Thoracic aorta (tissue), 2 donors: ENCODE measurements around the gene BICRAL. TPM values are rescaled to one million over a fixed set of nuclear protein-coding genes. Genes with fewer than 3 reads are reported as not detected.
A peak's percentile ranks its signal among the peaks of the same experiment; 100 is the strongest.

Source experiments
- ATAC-seq: fragments of 150-250 bp; one replicate; pipeline ENCODE4 v1.8.0; 2017; ENCODE audit warnings: low read depth; ENCODE audit not compliant: insufficient number of reproducible peaks, low FRiP score
- DNase-seq: peaks from one replicate; pipeline ENCODE4 v3.0.0-alpha.2; 2020; ENCODE audit warnings: low spot score
- H3K27ac ChIP-seq, 2 donors: fragments of 200-600 bp; sonication (generic); 1 replicate in 1 of 2; 2 replicates in 1 of 2; pipeline ENCODE4 v1.5.1; 2016; ENCODE audit warnings: mild to moderate bottlenecking in 2 of 2, moderate library complexity in 2 of 2
- H3K27me3 ChIP-seq: fragments of 200-600 bp; sonication (generic); replicated peaks from 2 replicates; pipeline ENCODE4 v1.6.0; 2016; ENCODE audit warnings: mild to moderate bottlenecking; ENCODE audit not compliant: insufficient read depth
- H3K36me3 ChIP-seq: fragments of 200-600 bp; sonication (generic); one replicate; pipeline ENCODE4 v1.5.1; 2016
- H3K4me1 ChIP-seq, 2 donors: fragments of 200-600 bp; sonication (generic); 1 replicate in 1 of 2; 2 replicates in 1 of 2; pipeline versions ENCODE4 v1.5.1 to v1.6.0; 2016; ENCODE audit warnings: low read depth in 2 of 2, mild to moderate bottlenecking in 1 of 2; ENCODE audit not compliant: control insufficient read depth in 1 of 2
- H3K4me3 ChIP-seq: fragments of 200-600 bp; sonication (generic); 2 replicates; pipeline ENCODE4 v1.5.1; 2016; ENCODE audit warnings: mild to moderate bottlenecking
- H3K9me3 ChIP-seq: fragments of 200-600 bp; sonication (generic); 2 replicates; pipeline ENCODE4 v1.5.1; 2016
- CTCF ChIP-seq: fragments of 200-600 bp; sonication (generic); IDR thresholded peaks from one replicate; pipeline ENCODE4 v1.5.1; 2019; ENCODE audit warnings: antibody characterized with exemption
- total RNA-seq, 2 donors: library from RNA; depleted of rRNA; stranded (reverse); fragments of >200 nt; gene quantifications; one replicate each; pipeline versions ENCODE4 v1.1.0 to v1.2.3, GENCODE V29; 2016

BICRAL gene
- total RNA-seq, 2 donors from 2014 or later: 16.5 to 18.8 TPM

GRCh38 chr6:42787063-42787472, 5.2 kb downstream of the BICRAL start:
- H3K4me3 ChIP-seq: peak overlapping the region; percentile 89
- no peak for TF ChIP-seq CTCF
- peaks cover 49 to 69% of the 10 kb centered on the region in 2 donors for H3K4me1 ChIP-seq
- H3K9me3 ChIP-seq: no peaks in the 10 kb centered on the region
- ATAC-seq (no peak), DNase-seq (no peak)
- H3K27me3 ChIP-seq: no peaks in the 10 kb centered on the region
- no peaks in the 10 kb centered on the region for H3K36me3 ChIP-seq
- H3K27ac ChIP-seq: peak overlapping the region; percentile 47 to 99

GRCh38 chr6:42788671-42789070, 6.8 kb downstream of the BICRAL start:
- ATAC-seq (no peak), DNase-seq (no peak)
- Histone ChIP-seq H3K27me3 (no peaks in the 10 kb centered on the region), H3K4me1 (peaks cover 53 to 76% of the 10 kb centered on the region in 2 donors), H3K36me3 (no peaks in the 10 kb centered on the region), H3K4me3 (no peak overlapping the region), H3K27ac (peak overlapping the region in 1 of 2 donors; percentile 41), H3K9me3 (no peaks in the 10 kb centered on the region)
- TF ChIP-seq CTCF: no peak

DNA sequence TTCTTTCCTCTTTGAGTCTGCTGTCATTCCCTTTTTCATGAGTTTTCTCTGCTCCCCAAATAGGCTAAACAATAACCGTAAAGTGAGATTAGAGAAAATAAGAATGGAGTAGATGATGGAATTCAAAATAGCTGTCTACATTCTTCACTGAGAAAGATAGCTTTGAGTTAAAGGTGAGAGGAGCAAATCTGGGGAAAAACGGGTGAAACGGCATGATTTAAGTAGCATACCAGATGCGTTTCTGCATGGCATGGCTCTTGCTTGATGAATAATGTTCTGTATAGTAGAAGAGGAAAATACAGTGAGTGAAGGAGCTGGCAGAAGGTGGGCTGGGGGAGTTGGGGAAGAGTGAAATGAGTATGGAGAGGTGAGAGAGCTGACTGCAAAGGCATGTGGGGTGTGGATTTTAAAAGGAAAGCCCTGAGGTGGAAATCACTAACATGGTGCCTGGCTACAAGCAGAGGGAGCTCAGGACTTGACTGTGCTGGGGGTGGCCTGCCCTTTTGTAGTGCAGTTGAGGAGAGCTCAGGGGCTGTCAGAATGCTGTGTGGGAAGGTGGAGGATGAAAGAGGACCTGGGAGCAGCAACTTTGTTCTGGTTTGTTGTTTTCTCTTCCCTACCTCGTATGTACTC, 8.8 kb downstream of the BICRAL start:
- no peaks in the 10 kb centered on the region for H3K36me3 ChIP-seq
- peaks cover 48 to 67% of the 10 kb centered on the region in 2 donors for H3K4me1 ChIP-seq
- no peaks in the 10 kb centered on the region for H3K27me3 ChIP-seq
- peak overlapping the region; percentile 33 to 74 for H3K27ac ChIP-seq
- ATAC-seq: no peak
- no peaks in the 10 kb centered on the region for H3K9me3 ChIP-seq
- DNase-seq: no peak
- no peak for TF ChIP-seq CTCF
- no peak overlapping the region for H3K4me3 ChIP-seq

DNA sequence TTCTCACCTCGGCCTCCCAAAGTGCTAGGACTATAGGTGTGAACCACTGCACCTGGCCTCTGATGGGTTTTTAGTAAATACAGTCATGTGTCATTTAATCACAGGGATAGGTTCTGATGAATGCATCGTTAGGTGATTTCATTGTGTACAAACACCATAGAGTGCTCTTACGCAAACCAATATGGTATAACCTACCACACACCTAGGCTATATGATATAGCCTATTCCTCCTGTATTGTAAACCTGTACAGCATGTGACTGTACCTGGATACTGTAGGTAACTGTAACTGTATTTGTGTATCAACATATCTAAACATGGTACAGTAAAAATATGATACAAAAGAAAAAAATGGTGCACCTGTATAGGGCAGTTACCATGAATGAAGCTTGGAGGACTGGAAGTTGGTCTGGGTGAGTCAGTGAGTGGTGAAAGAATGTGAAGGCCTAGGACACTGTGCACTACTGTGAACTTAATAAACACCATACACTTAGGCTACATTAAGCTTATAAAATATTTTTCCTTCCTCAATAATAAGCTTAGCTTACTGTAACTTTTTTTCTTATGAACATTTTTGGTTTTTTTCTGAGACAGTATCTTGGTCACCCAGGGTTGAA, 10.0 kb downstream of the BICRAL start:
- Histone ChIP-seq H3K9me3 (no peaks in the 10 kb centered on the region), H3K27me3 (no peaks in the 10 kb centered on the region), H3K4me3 (no peak overlapping the region), H3K36me3 (no peaks in the 10 kb centered on the region), H3K27ac (peak overlapping the region; percentile 33 to 45), H3K4me1 (peaks cover 37 to 56% of the 10 kb centered on the region in 2 donors)
- DNase-seq: no peak
- no peak for ATAC-seq
- no peak for TF ChIP-seq CTCF

GRCh38 chr6:42795651-42796050, 13.8 kb downstream of the BICRAL start:
- DNase-seq (no peak), ATAC-seq (no peak)
- no peak overlapping the region for H3K27ac ChIP-seq
- H3K27me3 ChIP-seq: no peaks in the 10 kb centered on the region
- H3K4me3 ChIP-seq: no peak overlapping the region
- no peak for TF ChIP-seq CTCF
- H3K36me3 ChIP-seq: no peaks in the 10 kb centered on the region
- H3K9me3 ChIP-seq: no peaks in the 10 kb centered on the region
- peaks cover 11 to 27% of the 10 kb centered on the region in 2 donors for H3K4me1 ChIP-seq
